DOHH2 (cell line): ENCODE results near the gene PTS.

Experiments used
- H3F3A ChIP-seq: fragments of 200-600 bp; sonication (generic), shearing (Covaris generic); 2 replicates; pipeline ENCODE4 v1.6.0; 2016; ENCODE audit warnings: antibody characterized with exemption, mild to moderate bottlenecking; ENCODE audit not compliant: control insufficient read depth, insufficient read depth
- H3K27ac ChIP-seq: fragments of 200-600 bp; sonication (generic); 2 replicates; pipeline ENCODE4 v1.5.1; 2014; ENCODE audit warnings: low read depth, mild to moderate bottlenecking, low read length, moderate library complexity
- H3K27me3 ChIP-seq: fragments of 200-600 bp; sonication (generic); 2 replicates; pipeline ENCODE4 v1.6.1; 2014; ENCODE audit warnings: mild to moderate bottlenecking, low read length, mixed read lengths; ENCODE audit not compliant: control insufficient read depth
- H3K36me3 ChIP-seq: fragments of 200-600 bp; sonication (generic); 2 replicates; pipeline ENCODE4 v1.6.1; 2014; ENCODE audit warnings: mild to moderate bottlenecking, low read length, moderate library complexity, mixed read lengths; ENCODE audit not compliant: control insufficient read depth
- H3K4me1 ChIP-seq: fragments of 200-600 bp; sonication (generic); 2 replicates; pipeline ENCODE4 v1.6.1; 2014; ENCODE audit warnings: mild to moderate bottlenecking, low read length, mixed read lengths; ENCODE audit not compliant: control insufficient read depth
- H3K4me2 ChIP-seq: fragments of 200-600 bp; sonication (generic); 2 replicates; pipeline ENCODE4 v1.6.0; 2014; ENCODE audit warnings: mild to moderate bottlenecking, low read length, moderate library complexity
- H3K4me3 ChIP-seq: fragments of 200-600 bp; sonication (generic); 2 replicates; pipeline ENCODE4 v1.5.1; 2014; ENCODE audit warnings: mild to moderate bottlenecking, low read length, mixed read lengths
- H3K79me2 ChIP-seq: fragments of 200-600 bp; sonication (generic); 2 replicates; pipeline ENCODE4 v1.6.1; 2014; ENCODE audit warnings: mild to moderate bottlenecking, low read length, mixed read lengths; ENCODE audit not compliant: control insufficient read depth
- H3K9me2 ChIP-seq: fragments of 200-600 bp; sonication (generic); replicated peaks from 2 replicates; pipeline ENCODE4 v1.6.1; 2014; ENCODE audit warnings: mild to moderate bottlenecking, low read length, mixed read lengths; ENCODE audit not compliant: control insufficient read depth
- H3K9me3 ChIP-seq: fragments of 200-600 bp; sonication (generic); 2 replicates; pipeline ENCODE4 v1.6.1; 2014; ENCODE audit warnings: antibody characterized with exemption, low read length, mixed read lengths; ENCODE audit not compliant: control insufficient read depth, insufficient read depth
- H4K20me1 ChIP-seq: fragments of 200-600 bp; sonication (generic); 2 replicates; pipeline ENCODE4 v1.6.0; 2014; ENCODE audit warnings: low read depth, mild to moderate bottlenecking, antibody characterized with exemption, low read length, moderate library complexity; ENCODE audit not compliant: control insufficient read depth, insufficient read depth
- CTCF ChIP-seq: fragments of 200-600 bp; sonication (generic); IDR thresholded peaks from one replicate; pipeline ENCODE4 v1.5.1; 2014; ENCODE audit warnings: antibody characterized with exemption, mild to moderate bottlenecking, low read depth, low read length; ENCODE audit not compliant: poor library complexity, severe bottlenecking
- EZH2phosphoT487 ChIP-seq: fragments of 200-600 bp; sonication (generic); IDR thresholded peaks from 2 replicates; pipeline ENCODE4 v1.6.1; 2017; ENCODE audit warnings: borderline replicate concordance, mild to moderate bottlenecking, antibody characterized with exemption, low read length, moderate library complexity, mixed read lengths

The PTS gene

GRCh38 chr11:112229159-112229558 is 2.9 kb downstream of the PTS start:
- no peak overlapping the region for H3K27ac ChIP-seq
- H3K79me2 ChIP-seq = peaks cover 21% of the 10 kb centered on the region
- H3K4me3 ChIP-seq = no peak overlapping the region
- H3K4me1 ChIP-seq = peaks cover 14% of the 10 kb centered on the region
- peaks cover 6% of the 10 kb centered on the region; the same call in 1 of the 2 replicates for H3F3A ChIP-seq
- H3K9me2 ChIP-seq = no peaks in the 10 kb centered on the region
- H3K9me3 ChIP-seq = no peaks in the 10 kb centered on the region
- H3K36me3 ChIP-seq = peaks cover 37% of the 10 kb centered on the region
- no peaks in the 10 kb centered on the region for H4K20me1 ChIP-seq
- TF ChIP-seq EZH2phosphoT487 = no peak
- no peak for TF ChIP-seq CTCF
- H3K4me2 ChIP-seq = no peak overlapping the region
- H3K27me3 ChIP-seq = no peaks in the 10 kb centered on the region

- H3K27me3 ChIP-seq = no peaks in the 10 kb centered on the region
- no peaks in the 10 kb centered on the region for H3K9me3 ChIP-seq
- H3K36me3 ChIP-seq = peaks cover 41% of the 10 kb centered on the region
- peaks cover 14% of the 10 kb centered on the region for H3K4me1 ChIP-seq
- peaks cover 6% of the 10 kb centered on the region; the same call in 1 of the 2 replicates for H3F3A ChIP-seq
- TF ChIP-seq EZH2phosphoT487 = no peak
- TF ChIP-seq CTCF = no peak
- peaks cover 21% of the 10 kb centered on the region for H3K79me2 ChIP-seq
- H3K4me2 ChIP-seq = no peak overlapping the region
- no peaks in the 10 kb centered on the region for H4K20me1 ChIP-seq
- H3K9me2 ChIP-seq = no peaks in the 10 kb centered on the region
- no peak overlapping the region for H3K27ac ChIP-seq
- H3K4me3 ChIP-seq = no peak overlapping the region
Measured at GRCh38 chr11:112229746-112230433, 3.7 kb downstream of the PTS start.

GRCh38 chr11:112231952-112232351 is 5.7 kb downstream of the PTS start:
- peaks cover 15% of the 10 kb centered on the region for H3K79me2 ChIP-seq
- H3K27ac ChIP-seq = no peak overlapping the region
- H4K20me1 ChIP-seq = no peaks in the 10 kb centered on the region
- no peaks in the 10 kb centered on the region for H3K9me3 ChIP-seq
- TF ChIP-seq EZH2phosphoT487 (no peak), CTCF (no peak)
- H3K36me3 ChIP-seq = peaks cover 58% of the 10 kb centered on the region
- no peaks in the 10 kb centered on the region for H3K9me2 ChIP-seq
- H3K4me3 ChIP-seq = no peak overlapping the region
- H3K27me3 ChIP-seq = no peaks in the 10 kb centered on the region
- peaks cover 26% of the 10 kb centered on the region for H3K4me1 ChIP-seq
- peaks cover 6% of the 10 kb centered on the region; the same call in 1 of the 2 replicates for H3F3A ChIP-seq
- no peak overlapping the region for H3K4me2 ChIP-seq
